Kidney (tissue), 14 donors: Measurements from ENCODE around the gene ERC2. TPM values are rescaled to one million over a fixed set of nuclear protein-coding genes. Genes with fewer than 3 reads are reported as not detected.

Source experiments
- DNase-seq, 5 donors: peaks; one replicate each; pipeline ENCODE4 v3.0.0-alpha.2; 2013 to 2020
- FAIRE-seq: peaks from 2 replicates; lab custom pipeline; 2012; peaks lifted over from hg19 to GRCh38; lab: Jason Lieb, UNC
- H3K27ac ChIP-seq, 2 donors: one replicate each; pipeline ENCODE4 v1.7.0; 2013; ENCODE audit warnings: low read depth in 2 of 2, low read length in 2 of 2, inconsistent platforms in 1 of 2
- H3K27me3 ChIP-seq: one replicate; pipeline ENCODE4 v1.7.1; 2013; ENCODE audit warnings: low read length, inconsistent platforms; ENCODE audit not compliant: control insufficient read depth, insufficient read depth
- H3K36me3 ChIP-seq, 3 donors: one replicate each; pipeline versions ENCODE4 v1.7.0 to v1.7.1; 2013; ENCODE audit warnings: low read length in 3 of 3, control low read depth in 1 of 3, inconsistent platforms in 1 of 3; ENCODE audit not compliant: insufficient read depth in 3 of 3, control insufficient read depth in 2 of 3
- H3K4me1 ChIP-seq, 3 donors: one replicate each; pipeline versions ENCODE4 v1.7.0 to v1.7.1; 2013; ENCODE audit warnings: low read length in 3 of 3, inconsistent platforms in 1 of 3, low read depth in 1 of 3; ENCODE audit not compliant: control insufficient read depth in 2 of 3, insufficient read depth in 2 of 3
- H3K4me3 ChIP-seq, 3 donors: one replicate each; pipeline versions ENCODE4 v1.7.0 to v1.8.1; 2013; ENCODE audit warnings: low read length in 3 of 3, control low read depth in 1 of 3, inconsistent platforms in 1 of 3
- H3K9ac ChIP-seq, 3 donors: one replicate each; pipeline versions ENCODE4 v1.7.0 to v1.7.1; 2013; ENCODE audit warnings: low read length in 3 of 3, control low read depth in 1 of 3, inconsistent platforms in 1 of 3
- H3K9me3 ChIP-seq, 3 donors: one replicate each; pipeline versions ENCODE4 v1.7.0 to v1.7.1; 2013; ENCODE audit warnings: low read length in 3 of 3, control low read depth in 1 of 3, inconsistent platforms in 1 of 3; ENCODE audit not compliant: control insufficient read depth in 2 of 3, insufficient read depth in 1 of 3
- intact Hi-C: fragments of 100-400 bp; cut with DNase I; formaldehyde crosslinking; loops from one replicate; pipeline ENCODE4 v1.11.1; 2022
- polyA plus RNA-seq: library from polyadenylated mRNA; stranded (reverse); fragments of 350-450 nt; fragmentation: Illumina TruSeq; extraction: RNeasy Lipid Tissue Mini Kit (QIAGEN cat#74804); gene quantifications from one replicate; pipeline ENCODE4 v1.2.3, GENCODE V29; 2014; ENCODE audit warnings: low read depth, low replicate concordance; ENCODE audit not compliant: insufficient read depth
- total RNA-seq: library from RNA; stranded (reverse); fragmentation: NEBNext Ultra II Directional; extraction: Animal tissue kit (Norgen Biotek cat#: 25700); gene quantifications from one replicate; pipeline ENCODE4 v1.2.1, GENCODE V29; 2021
- TF ChIP-seq, protein P1 (sequence below): IDR thresholded peaks from 3 replicates; pipeline ENCODE4 v1.5.1; 2012; ENCODE audit warnings: mild to moderate bottlenecking, moderate library complexity, borderline replicate concordance; ENCODE audit not compliant: insufficient read depth; ENCODE audit errors: extremely low read depth
- donor health status: control.
- donor health status: control.
- donor health status: control.
- donor health status: control.
- donor health status: control.
- donor health status: DM: yes; HTN: yes; CAD: no.
- donor health status: Normal renal cell carcinoma (clear cell type).

The ERC2 gene
- total and polyA plus RNA-seq, 2 donors from 2014 or later = 0.92 to 3.8 TPM

DNA sequence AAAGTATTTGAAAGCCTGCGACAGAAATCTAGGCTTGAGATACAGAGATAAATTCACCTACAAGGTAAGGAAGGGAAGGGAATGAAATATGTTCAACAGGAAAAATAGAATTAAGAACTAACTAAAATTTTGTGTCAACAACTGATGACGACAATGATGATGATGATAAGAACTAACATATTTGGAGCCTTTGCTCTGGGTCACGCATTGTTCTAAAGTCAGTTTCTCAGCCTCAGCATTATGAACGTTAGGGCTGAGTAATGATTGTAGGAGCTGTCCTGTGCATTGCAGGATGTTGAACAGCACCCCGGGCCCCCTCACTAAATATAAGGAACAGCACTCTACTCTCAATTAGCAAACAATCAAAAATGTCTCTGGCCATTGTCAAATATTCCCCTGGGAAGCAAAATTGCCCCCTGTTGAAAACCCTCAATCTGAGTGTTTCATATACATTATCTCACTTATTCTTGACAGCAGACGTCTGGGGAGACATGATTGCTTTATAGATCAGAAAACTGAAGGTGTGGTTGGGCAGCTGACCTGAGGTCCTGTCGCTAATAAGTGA lies 88.5 kb downstream of the ERC2 start:
- H3K9me3 ChIP-seq = peaks cover 0 to 4% (median 3%) of the 10 kb centered on the region in 3 donors
- no peak overlapping the region for H3K4me3 ChIP-seq
- DNase-seq = no peak
- intact Hi-C loops = no loop called here
- no peaks in the 10 kb centered on the region for H3K27me3 ChIP-seq
- H3K9ac ChIP-seq = no peak overlapping the region
- H3K27ac ChIP-seq = no peak overlapping the region
- no peak for FAIRE-seq
- TF ChIP-seq, protein P1, sequence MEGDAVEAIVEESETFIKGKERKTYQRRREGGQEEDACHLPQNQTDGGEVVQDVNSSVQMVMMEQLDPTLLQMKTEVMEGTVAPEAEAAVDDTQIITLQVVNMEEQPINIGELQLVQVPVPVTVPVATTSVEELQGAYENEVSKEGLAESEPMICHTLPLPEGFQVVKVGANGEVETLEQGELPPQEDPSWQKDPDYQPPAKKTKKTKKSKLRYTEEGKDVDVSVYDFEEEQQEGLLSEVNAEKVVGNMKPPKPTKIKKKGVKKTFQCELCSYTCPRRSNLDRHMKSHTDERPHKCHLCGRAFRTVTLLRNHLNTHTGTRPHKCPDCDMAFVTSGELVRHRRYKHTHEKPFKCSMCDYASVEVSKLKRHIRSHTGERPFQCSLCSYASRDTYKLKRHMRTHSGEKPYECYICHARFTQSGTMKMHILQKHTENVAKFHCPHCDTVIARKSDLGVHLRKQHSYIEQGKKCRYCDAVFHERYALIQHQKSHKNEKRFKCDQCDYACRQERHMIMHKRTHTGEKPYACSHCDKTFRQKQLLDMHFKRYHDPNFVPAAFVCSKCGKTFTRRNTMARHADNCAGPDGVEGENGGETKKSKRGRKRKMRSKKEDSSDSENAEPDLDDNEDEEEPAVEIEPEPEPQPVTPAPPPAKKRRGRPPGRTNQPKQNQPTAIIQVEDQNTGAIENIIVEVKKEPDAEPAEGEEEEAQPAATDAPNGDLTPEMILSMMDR = no peak
- no peaks in the 10 kb centered on the region for H3K4me1 ChIP-seq
- H3K36me3 ChIP-seq = no peaks in the 10 kb centered on the region

DNA sequence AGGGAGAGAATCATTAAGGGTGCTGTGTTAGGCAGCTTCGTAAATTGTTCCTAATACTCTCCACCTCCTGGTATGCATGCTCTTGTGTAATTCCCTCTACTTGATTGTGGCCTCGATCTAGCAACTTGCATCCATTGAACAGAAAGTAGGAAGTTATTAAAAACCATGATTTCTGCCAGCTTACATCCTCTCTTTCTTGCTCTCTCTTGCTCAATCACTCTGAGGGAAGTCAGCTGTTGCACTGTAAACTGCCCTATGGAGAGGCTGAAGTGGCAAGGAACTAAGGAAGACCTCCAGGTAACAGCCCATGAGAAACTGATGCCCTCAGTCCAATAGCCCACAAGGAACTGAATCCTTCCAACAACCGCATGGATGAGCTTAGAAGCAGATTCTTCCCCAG lies 92.6 kb downstream of the ERC2 start:
- no peak overlapping the region for H3K4me3 ChIP-seq
- H3K27me3 ChIP-seq = no peaks in the 10 kb centered on the region
- no peak overlapping the region for H3K9ac ChIP-seq
- DNase-seq = no peak
- H3K4me1 ChIP-seq = no peaks in the 10 kb centered on the region
- H3K36me3 ChIP-seq = no peaks in the 10 kb centered on the region
- TF ChIP-seq, protein P1 = no peak
- peaks cover 0 to 4% (median 3%) of the 10 kb centered on the region in 3 donors for H3K9me3 ChIP-seq
- intact Hi-C loops = no loop called here
- no peak for FAIRE-seq
- H3K27ac ChIP-seq = no peak overlapping the region

DNA sequence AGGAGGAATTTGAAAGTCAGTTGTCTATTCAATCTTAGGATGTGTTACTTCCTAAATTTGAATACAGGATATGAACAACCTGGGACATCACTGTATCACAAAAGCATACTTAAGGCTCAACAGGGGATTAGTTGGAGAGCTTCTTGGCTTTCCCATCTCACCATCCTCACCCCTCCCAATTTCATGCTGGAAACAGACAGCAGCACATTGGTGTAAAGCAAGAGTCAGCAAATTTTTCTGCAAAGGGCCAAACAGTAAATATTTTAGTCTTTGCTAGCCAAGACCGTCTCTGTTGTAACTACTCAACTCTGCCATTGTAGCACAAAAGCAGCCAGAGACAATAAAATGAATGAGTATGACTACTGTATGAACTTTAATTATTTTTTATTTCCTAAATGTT lies 94.9 kb downstream of the ERC2 start:
- TF ChIP-seq, protein P1 = no peak
- no peaks in the 10 kb centered on the region for H3K4me1 ChIP-seq
- no peaks in the 10 kb centered on the region for H3K36me3 ChIP-seq
- intact Hi-C loops = no loop called here
- no peaks in the 10 kb centered on the region for H3K27me3 ChIP-seq
- no peak for DNase-seq
- no peak overlapping the region for H3K9ac ChIP-seq
- H3K4me3 ChIP-seq = no peak overlapping the region
- no peak overlapping the region for H3K27ac ChIP-seq
- peaks cover 0 to 4% (median 3%) of the 10 kb centered on the region in 3 donors for H3K9me3 ChIP-seq
- no peak for FAIRE-seq
